SK-N-SH treated with all-trans-retinoic acid at 6 μM for 48 hours (cell line): Measurements from ENCODE around the gene PRMT7.
A peak's percentile ranks its signal among the peaks of the same experiment; 100 is the strongest.
"Not testable (repeated sequence)": the region's sequence is repeated elsewhere in the genome, so short reads cannot be mapped to it uniquely, and the experiment has no call there.

ENCODE experiments used
- ATAC-seq: fragments of 200-7000 bp; cut with Tn5 transposase; 3 replicates; pipeline ENCODE4 v1.9.1; 2020; ENCODE audit warnings: mild to moderate bottlenecking, moderate library complexity
- BACH2 ChIP-seq: fragments of 250-450 bp; sonication (Bioruptor Pico); IDR thresholded peaks from 2 replicates; pipeline ENCODE4 v1.9.0; 2021; ENCODE audit warnings: mild to moderate bottlenecking, borderline replicate concordance
- CSDC2 ChIP-seq: fragments of 250-450 bp; sonication (Bioruptor Pico); IDR thresholded peaks from 2 replicates; pipeline ENCODE4 v1.5.0; 2020; ENCODE audit warnings: mild to moderate bottlenecking, moderate library complexity
- ESRRG ChIP-seq: fragments of 250-450 bp; sonication (Bioruptor Pico); IDR thresholded peaks from 2 replicates; pipeline ENCODE4 v1.6.1; 2021; ENCODE audit warnings: mild to moderate bottlenecking
- GLIS3 ChIP-seq: fragments of 250-450 bp; sonication (Bioruptor Pico); IDR thresholded peaks from 2 replicates; pipeline ENCODE4 v1.5.0; 2020; ENCODE audit warnings: mild to moderate bottlenecking, moderate library complexity
- ISL1 ChIP-seq: fragments of 250-450 bp; sonication (Bioruptor Pico); IDR thresholded peaks from 2 replicates; pipeline ENCODE4 v2.1.2; 2022; ENCODE audit warnings: mild to moderate bottlenecking, moderate library complexity
- OSR1 ChIP-seq: fragments of 250-450 bp; sonication (Bioruptor Pico); IDR thresholded peaks from 2 replicates; pipeline ENCODE4 v1.8.0; 2022; ENCODE audit warnings: moderate library complexity, mild to moderate bottlenecking, inconsistent platforms
- PPARA ChIP-seq: fragments of 250-450 bp; sonication (Bioruptor Pico); IDR thresholded peaks from 2 replicates; pipeline ENCODE4 v1.5.0; 2020; ENCODE audit warnings: mild to moderate bottlenecking, borderline replicate concordance
- RARB ChIP-seq: fragments of 250-450 bp; sonication (Bioruptor Pico); IDR thresholded peaks from 2 replicates; pipeline ENCODE4 v1.8.0; 2021; ENCODE audit warnings: mild to moderate bottlenecking, moderate library complexity
- SNAI2 ChIP-seq: fragments of 250-450 bp; sonication (Bioruptor Pico); IDR thresholded peaks from 2 replicates; pipeline ENCODE4 v1.5.0; 2020; ENCODE audit warnings: mild to moderate bottlenecking, moderate library complexity
- TCF4 ChIP-seq: fragments of 250-450 bp; sonication (Bioruptor Pico); IDR thresholded peaks from 2 replicates; pipeline ENCODE4 v1.8.0; 2021; ENCODE audit warnings: mild to moderate bottlenecking, moderate library complexity, borderline replicate concordance
- TOX ChIP-seq: fragments of 250-450 bp; sonication (Bioruptor Pico); IDR thresholded peaks from 2 replicates; pipeline ENCODE4 v1.8.0; 2021; ENCODE audit warnings: mild to moderate bottlenecking, moderate library complexity, borderline replicate concordance
- ZC3H10 ChIP-seq: fragments of 250-450 bp; sonication (Bioruptor Pico); IDR thresholded peaks from 2 replicates; pipeline ENCODE4 v1.5.1; 2021; ENCODE audit warnings: mild to moderate bottlenecking, moderate library complexity
- ZFP3 ChIP-seq: fragments of 250-450 bp; sonication (Bioruptor Pico); IDR thresholded peaks from 2 replicates; pipeline ENCODE4 v1.5.0; 2020; ENCODE audit warnings: mild to moderate bottlenecking, moderate library complexity
- ZFP30 ChIP-seq: fragments of 450-650 bp; formaldehyde crosslinking; IDR thresholded peaks from 2 replicates; pipeline ENCODE4 v1.5.0; 2022; ENCODE audit warnings: mild to moderate bottlenecking, moderate library complexity
- ZNF565 ChIP-seq: fragments of 450-650 bp; formaldehyde crosslinking; conservative IDR thresholded peaks from 2 replicates; pipeline ENCODE4 v1.5.0; 2020; ENCODE audit warnings: low read depth, mild to moderate bottlenecking, moderate library complexity
- TF ChIP-seq, protein P1 (sequence below): fragments of 250-450 bp; sonication (Bioruptor Pico); IDR thresholded peaks from 2 replicates; pipeline ENCODE4 v1.5.1; 2021; ENCODE audit warnings: mild to moderate bottlenecking, moderate library complexity
- TF ChIP-seq, protein P2 (sequence below): fragments of 250-450 bp; sonication (Bioruptor Pico); IDR thresholded peaks from 2 replicates; pipeline ENCODE4 v1.8.0; 2021; ENCODE audit warnings: low read depth, mild to moderate bottlenecking, moderate library complexity, borderline replicate concordance
- TF ChIP-seq, protein P3 (sequence below): fragments of 250-450 bp; sonication (Bioruptor Pico); IDR thresholded peaks from 2 replicates; pipeline ENCODE4 v1.5.1; 2020; ENCODE audit warnings: low read depth, mild to moderate bottlenecking, moderate library complexity
- TF ChIP-seq, protein P4 (sequence below): fragments of 250-450 bp; sonication (Bioruptor Pico); IDR thresholded peaks from 2 replicates; pipeline ENCODE4 v1.5.0; 2020; ENCODE audit warnings: mild to moderate bottlenecking, moderate library complexity

Gene PRMT7

GRCh38 chr16:68287276-68288251 lies 23.3 kb upstream of the PRMT7 start:
- ATAC-seq: peak; percentile 54
- TF ChIP-seq TCF4 (no peak), ISL1 (CRISPR knock-in tag) (no peak), CSDC2 (CRISPR knock-in tag) (no peak)

DNA sequence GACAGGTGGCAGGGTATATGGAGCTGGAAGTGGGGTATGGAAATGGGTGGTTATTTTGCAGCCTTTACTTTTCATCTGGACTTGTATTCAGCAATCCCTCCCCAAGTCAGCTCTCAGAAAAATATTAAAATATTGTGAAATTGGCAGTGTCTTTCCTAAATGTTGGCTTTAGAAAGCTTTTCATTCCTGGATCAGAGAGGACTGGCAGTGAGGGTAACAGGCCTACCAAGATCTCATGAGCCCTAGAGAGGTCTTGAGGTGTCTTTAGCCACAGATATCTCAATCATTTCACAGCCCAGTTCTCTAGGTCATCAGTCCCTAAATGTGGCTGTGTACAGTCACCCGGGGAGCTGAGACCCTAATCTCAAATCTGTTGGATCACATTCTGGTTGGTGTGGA lies 22.6 kb upstream of the PRMT7 start:
- no peak for TF ChIP-seq ZFP30 (CRISPR knock-in tag)
- no peak for ATAC-seq

DNA sequence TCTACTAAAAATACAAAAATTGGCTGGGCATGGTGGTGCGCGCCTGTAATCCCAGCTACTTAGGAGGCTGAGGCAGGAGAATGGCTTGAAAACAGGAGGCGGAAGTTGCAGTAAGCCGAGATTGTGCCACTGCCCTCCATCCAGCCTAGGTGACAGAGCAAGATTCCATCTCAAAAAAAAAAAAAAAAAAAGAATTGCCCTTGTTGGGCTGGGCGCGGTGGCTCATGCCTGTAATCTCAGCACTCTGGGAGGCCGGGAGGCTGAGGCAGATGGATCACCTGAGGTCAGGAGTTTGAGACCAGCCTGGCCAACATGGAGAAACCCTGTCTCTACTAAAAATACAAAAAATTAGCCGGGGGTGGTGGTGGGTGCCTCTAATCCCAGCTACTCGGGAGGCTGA lies 22.0 kb upstream of the PRMT7 start:
- ATAC-seq: not testable (repeated sequence)

- TF ChIP-seq BACH2 (CRISPR knock-in tag): no peak
- TF ChIP-seq TOX (CRISPR knock-in tag): no peak
- TF ChIP-seq, protein P1, sequence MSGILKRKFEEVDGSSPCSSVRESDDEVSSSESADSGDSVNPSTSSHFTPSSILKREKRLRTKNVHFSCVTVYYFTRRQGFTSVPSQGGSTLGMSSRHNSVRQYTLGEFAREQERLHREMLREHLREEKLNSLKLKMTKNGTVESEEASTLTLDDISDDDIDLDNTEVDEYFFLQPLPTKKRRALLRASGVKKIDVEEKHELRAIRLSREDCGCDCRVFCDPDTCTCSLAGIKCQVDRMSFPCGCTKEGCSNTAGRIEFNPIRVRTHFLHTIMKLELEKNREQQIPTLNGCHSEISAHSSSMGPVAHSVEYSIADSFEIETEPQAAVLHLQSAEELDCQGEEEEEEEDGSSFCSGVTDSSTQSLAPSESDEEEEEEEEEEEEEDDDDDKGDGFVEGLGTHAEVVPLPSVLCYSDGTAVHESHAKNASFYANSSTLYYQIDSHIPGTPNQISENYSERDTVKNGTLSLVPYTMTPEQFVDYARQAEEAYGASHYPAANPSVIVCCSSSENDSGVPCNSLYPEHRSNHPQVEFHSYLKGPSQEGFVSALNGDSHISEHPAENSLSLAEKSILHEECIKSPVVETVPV: no peak
- TF ChIP-seq GLIS3 (CRISPR knock-in tag): no peak
- TF ChIP-seq ZNF565: no peak
- no peak for TF ChIP-seq CSDC2 (CRISPR knock-in tag)
- TF ChIP-seq, protein P2, sequence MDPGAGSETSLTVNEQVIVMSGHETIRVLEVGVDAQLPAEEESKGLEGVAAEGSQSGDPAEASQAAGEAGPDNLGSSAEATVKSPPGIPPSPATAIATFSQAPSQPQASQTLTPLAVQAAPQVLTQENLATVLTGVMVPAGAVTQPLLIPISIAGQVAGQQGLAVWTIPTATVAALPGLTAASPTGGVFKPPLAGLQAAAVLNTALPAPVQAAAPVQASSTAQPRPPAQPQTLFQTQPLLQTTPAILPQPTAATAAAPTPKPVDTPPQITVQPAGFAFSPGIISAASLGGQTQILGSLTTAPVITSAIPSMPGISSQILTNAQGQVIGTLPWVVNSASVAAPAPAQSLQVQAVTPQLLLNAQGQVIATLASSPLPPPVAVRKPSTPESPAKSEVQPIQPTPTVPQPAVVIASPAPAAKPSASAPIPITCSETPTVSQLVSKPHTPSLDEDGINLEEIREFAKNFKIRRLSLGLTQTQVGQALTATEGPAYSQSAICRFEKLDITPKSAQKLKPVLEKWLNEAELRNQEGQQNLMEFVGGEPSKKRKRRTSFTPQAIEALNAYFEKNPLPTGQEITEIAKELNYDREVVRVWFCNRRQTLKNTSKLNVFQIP: no peak
Measured at GRCh38 chr16:68289202-68289601, 21.6 kb upstream of the PRMT7 start.

DNA sequence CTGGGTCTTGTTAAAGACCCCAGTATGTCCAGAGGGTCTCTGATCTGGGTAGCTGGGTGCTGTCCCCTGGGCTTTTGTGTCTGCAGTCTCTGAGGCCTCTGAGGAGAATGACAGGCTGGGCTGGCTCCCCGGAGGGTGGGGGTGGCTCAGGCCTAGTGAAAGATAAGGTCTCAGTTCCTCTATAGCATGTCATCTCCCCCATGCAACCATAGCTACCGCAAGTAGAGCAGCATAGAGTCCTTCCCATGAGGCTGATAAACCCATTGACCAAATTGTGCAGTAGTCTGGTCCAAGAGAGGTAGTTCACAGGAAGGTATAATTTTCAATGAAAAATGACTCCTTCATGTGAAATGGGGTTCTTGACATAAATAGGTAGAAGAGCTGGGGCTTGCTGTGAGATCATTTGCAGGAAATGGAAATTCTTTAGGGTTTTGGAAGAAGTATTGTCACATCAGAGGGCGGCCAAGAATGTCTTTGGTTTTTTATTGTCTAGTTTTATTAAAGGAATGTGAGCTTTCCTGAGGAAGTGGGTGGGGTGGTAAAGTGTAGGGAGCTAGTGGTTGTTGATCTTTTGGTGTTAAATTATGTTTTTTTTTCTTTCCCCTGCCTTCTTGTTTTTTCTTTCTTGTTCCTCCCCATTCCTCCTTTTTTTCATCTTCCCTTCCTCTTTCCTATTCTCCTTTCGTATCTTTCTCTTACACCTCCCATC lies 21.0 kb upstream of the PRMT7 start:
- no peak for TF ChIP-seq CSDC2 (CRISPR knock-in tag)
- TF ChIP-seq, protein P2: no peak
- TF ChIP-seq ESRRG: no peak
- TF ChIP-seq, protein P3, sequence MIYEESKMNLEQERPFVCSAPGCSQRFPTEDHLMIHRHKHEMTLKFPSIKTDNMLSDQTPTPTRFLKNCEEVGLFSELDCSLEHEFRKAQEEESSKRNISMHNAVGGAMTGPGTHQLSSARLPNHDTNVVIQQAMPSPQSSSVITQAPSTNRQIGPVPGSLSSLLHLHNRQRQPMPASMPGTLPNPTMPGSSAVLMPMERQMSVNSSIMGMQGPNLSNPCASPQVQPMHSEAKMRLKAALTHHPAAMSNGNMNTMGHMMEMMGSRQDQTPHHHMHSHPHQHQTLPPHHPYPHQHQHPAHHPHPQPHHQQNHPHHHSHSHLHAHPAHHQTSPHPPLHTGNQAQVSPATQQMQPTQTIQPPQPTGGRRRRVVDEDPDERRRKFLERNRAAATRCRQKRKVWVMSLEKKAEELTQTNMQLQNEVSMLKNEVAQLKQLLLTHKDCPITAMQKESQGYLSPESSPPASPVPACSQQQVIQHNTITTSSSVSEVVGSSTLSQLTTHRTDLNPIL: no peak
- no peak for TF ChIP-seq TCF4
- no peak for TF ChIP-seq ZNF565
- TF ChIP-seq RARB: no peak
- TF ChIP-seq, protein P4, sequence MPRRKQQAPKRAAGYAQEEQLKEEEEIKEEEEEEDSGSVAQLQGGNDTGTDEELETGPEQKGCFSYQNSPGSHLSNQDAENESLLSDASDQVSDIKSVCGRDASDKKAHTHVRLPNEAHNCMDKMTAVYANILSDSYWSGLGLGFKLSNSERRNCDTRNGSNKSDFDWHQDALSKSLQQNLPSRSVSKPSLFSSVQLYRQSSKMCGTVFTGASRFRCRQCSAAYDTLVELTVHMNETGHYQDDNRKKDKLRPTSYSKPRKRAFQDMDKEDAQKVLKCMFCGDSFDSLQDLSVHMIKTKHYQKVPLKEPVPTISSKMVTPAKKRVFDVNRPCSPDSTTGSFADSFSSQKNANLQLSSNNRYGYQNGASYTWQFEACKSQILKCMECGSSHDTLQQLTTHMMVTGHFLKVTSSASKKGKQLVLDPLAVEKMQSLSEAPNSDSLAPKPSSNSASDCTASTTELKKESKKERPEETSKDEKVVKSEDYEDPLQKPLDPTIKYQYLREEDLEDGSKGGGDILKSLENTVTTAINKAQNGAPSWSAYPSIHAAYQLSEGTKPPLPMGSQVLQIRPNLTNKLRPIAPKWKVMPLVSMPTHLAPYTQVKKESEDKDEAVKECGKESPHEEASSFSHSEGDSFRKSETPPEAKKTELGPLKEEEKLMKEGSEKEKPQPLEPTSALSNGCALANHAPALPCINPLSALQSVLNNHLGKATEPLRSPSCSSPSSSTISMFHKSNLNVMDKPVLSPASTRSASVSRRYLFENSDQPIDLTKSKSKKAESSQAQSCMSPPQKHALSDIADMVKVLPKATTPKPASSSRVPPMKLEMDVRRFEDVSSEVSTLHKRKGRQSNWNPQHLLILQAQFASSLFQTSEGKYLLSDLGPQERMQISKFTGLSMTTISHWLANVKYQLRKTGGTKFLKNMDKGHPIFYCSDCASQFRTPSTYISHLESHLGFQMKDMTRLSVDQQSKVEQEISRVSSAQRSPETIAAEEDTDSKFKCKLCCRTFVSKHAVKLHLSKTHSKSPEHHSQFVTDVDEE (CRISPR knock-in tag): no peak
- no peak for TF ChIP-seq ZFP3
- no peak for TF ChIP-seq BACH2 (CRISPR knock-in tag)
- TF ChIP-seq SNAI2: no peak
- no peak for TF ChIP-seq PPARA
- TF ChIP-seq ISL1 (CRISPR knock-in tag): no peak
- no peak for TF ChIP-seq ZC3H10 (CRISPR knock-in tag)
- TF ChIP-seq, protein P1: no peak
- TF ChIP-seq OSR1 (CRISPR knock-in tag): no peak
- ATAC-seq: no peak; the same call in 2 of the 3 replicates

More at GRCh38 chr16:68289202-68289601, 21.6 kb upstream of the PRMT7 start:
- ATAC-seq: no peak
